ENCODE results near the gene PSTPIP1.

GRCh38 chr15:76998663-76999285 lies 3.8 kb downstream of the PSTPIP1 start:
- no peak for TF ChIP-seq CTCF (IDR thresholded peaks at IDR 0.05)
- no peak for TF ChIP-seq ZFX (IDR thresholded peaks at IDR 0.05; ENCODE audit: borderline replicate concordance)
